K562 (cell line): ENCODE data around the gene CD300LG.

Experiments used
- HDAC3 ChIP-seq: fragments of 450-650 bp; IDR thresholded peaks from 2 replicates; pipeline ENCODE4 v1.6.1; 2018; ENCODE audit warnings: borderline replicate concordance, mild to moderate bottlenecking, moderate library complexity; ENCODE audit not compliant: partially characterized antibody
- HDGF ChIP-seq: fragments of 450-650 bp; IDR thresholded peaks from 2 replicates; pipeline ENCODE4 v1.6.1; 2016
- TF ChIP-seq, protein P1 (sequence below), 2 experiments: fragments of 450-650 bp in 1 of 2; sonication (generic) in 1 of 2; formaldehyde crosslinking in 1 of 2; IDR thresholded peaks; 2 replicates each; pipeline versions ENCODE4 v1.7.1 to v1.9.0; 2016 to 2022; ENCODE audit warnings: inconsistent platforms in 1 of 2, mild to moderate bottlenecking in 1 of 2, missing genetic modification reagents in 1 of 2

DNA sequence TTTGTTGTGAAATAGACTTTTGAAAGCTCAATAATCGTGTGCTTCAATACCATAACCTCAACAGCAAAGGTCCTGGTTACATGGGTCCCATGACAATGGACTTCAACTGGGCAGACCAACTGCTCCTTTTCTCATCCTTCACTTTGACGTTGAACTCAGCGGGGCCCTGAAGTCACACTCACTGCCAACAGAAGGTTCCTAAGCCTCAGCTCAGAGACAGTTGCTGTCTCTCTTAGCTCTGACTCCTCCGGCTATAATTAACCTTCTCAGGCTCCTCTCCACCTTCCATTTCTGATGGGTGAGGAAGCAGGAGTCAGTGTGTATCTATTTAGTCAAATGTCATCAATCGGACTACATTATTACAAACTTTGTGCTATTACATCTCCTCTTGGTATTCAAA, 37.9 kb upstream of the CD300LG start:
- TF ChIP-seq, protein P1, sequence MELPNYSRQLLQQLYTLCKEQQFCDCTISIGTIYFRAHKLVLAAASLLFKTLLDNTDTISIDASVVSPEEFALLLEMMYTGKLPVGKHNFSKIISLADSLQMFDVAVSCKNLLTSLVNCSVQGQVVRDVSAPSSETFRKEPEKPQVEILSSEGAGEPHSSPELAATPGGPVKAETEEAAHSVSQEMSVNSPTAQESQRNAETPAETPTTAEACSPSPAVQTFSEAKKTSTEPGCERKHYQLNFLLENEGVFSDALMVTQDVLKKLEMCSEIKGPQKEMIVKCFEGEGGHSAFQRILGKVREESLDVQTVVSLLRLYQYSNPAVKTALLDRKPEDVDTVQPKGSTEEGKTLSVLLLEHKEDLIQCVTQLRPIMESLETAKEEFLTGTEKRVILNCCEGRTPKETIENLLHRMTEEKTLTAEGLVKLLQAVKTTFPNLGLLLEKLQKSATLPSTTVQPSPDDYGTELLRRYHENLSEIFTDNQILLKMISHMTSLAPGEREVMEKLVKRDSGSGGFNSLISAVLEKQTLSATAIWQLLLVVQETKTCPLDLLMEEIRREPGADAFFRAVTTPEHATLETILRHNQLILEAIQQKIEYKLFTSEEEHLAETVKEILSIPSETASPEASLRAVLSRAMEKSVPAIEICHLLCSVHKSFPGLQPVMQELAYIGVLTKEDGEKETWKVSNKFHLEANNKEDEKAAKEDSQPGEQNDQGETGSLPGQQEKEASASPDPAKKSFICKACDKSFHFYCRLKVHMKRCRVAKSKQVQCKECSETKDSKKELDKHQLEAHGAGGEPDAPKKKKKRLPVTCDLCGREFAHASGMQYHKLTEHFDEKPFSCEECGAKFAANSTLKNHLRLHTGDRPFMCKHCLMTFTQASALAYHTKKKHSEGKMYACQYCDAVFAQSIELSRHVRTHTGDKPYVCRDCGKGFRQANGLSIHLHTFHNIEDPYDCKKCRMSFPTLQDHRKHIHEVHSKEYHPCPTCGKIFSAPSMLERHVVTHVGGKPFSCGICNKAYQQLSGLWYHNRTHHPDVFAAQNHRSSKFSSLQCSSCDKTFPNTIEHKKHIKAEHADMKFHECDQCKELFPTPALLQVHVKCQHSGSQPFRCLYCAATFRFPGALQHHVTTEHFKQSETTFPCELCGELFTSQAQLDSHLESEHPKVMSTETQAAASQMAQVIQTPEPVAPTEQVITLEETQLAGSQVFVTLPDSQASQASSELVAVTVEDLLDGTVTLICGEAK (IDR thresholded peaks at IDR 0.05), result no peak
- TF ChIP-seq, protein P1 (CRISPR knock-in tag; IDR thresholded peaks at IDR 0.05), result no peak
- TF ChIP-seq HDAC3, result no peak
- no peak for TF ChIP-seq HDGF
